Measurements from ENCODE around the gene ARF5. TPM values are rescaled to one million over a fixed set of nuclear protein-coding genes. Genes with fewer than 3 reads are reported as not detected.
A peak's percentile ranks its signal among the peaks of the same experiment; 100 is the strongest.

ARF5 gene
- polyA plus RNA-seq, 1 donor (not counting 4 experiments of a cell fraction or from before 2014, with no cell fraction given), result 274 TPM

DNA sequence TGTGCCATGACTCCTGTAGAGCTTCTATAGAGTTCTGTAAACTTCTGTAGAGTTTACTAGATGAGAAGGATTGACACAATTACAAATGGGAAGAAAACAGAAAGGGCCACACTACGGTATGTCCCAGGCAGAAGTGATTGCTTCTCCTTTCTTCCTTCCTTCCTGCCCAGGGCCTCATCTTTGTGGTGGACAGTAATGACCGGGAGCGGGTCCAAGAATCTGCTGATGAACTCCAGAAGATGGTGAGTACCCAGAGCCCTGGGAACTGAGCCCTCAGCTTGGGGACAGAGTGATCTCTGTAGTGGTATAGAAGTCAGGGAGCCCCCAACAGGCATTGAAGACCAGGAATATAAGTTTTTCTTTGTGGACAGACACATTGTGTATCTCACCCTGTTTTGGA lies 1.7 kb downstream of the ARF5 start:
- no peak for FAIRE-seq

DNA sequence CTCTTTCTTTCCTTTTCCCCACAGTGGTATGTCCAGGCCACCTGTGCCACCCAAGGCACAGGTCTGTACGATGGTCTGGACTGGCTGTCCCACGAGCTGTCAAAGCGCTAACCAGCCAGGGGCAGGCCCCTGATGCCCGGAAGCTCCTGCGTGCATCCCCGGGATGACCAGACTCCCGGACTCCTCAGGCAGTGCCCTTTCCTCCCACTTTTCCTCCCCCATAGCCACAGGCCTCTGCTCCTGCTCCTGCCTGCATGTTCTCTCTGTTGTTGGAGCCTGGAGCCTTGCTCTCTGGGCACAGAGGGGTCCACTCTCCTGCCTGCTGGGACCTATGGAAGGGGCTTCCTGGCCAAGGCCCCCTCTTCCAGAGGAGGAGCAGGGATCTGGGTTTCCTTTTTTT lies 3.0 kb downstream of the ARF5 start:
- no peaks in the 10 kb centered on the region for H4K20me1 ChIP-seq (ENCODE audit: control insufficient read depth, extremely low read depth, insufficient read depth, low read length)
- no peaks in the 10 kb centered on the region for H3K27me3 ChIP-seq (ENCODE audit: control insufficient read depth, extremely low read depth, insufficient read depth, low read length)
- dilution Hi-C loops (cut with MboI; ENCODE audit: extremely low pct_ligation_motif_present, low sequenced_read_pairs), result no loop called here
- no peak for TF ChIP-seq EZH2 (IDR thresholded peaks at IDR 0.05; ENCODE audit: low read length)
- TF ChIP-seq, protein P1, sequence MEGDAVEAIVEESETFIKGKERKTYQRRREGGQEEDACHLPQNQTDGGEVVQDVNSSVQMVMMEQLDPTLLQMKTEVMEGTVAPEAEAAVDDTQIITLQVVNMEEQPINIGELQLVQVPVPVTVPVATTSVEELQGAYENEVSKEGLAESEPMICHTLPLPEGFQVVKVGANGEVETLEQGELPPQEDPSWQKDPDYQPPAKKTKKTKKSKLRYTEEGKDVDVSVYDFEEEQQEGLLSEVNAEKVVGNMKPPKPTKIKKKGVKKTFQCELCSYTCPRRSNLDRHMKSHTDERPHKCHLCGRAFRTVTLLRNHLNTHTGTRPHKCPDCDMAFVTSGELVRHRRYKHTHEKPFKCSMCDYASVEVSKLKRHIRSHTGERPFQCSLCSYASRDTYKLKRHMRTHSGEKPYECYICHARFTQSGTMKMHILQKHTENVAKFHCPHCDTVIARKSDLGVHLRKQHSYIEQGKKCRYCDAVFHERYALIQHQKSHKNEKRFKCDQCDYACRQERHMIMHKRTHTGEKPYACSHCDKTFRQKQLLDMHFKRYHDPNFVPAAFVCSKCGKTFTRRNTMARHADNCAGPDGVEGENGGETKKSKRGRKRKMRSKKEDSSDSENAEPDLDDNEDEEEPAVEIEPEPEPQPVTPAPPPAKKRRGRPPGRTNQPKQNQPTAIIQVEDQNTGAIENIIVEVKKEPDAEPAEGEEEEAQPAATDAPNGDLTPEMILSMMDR (optimal IDR thresholded peaks at IDR 0.05 in 1 of 3, IDR thresholded peaks at IDR 0.05 in 1 of 3, conservative IDR thresholded peaks at IDR 0.05 in 1 of 3; ENCODE audit: extremely low read depth in 1 of 3, insufficient read depth in 2 of 3, low read length in 3 of 3), result no peak
- H3K9ac ChIP-seq (ENCODE audit: control insufficient read depth, extremely low read depth, insufficient read depth, low read length), result no peak overlapping the region
- H3K4me3 ChIP-seq (ENCODE audit: control insufficient read depth in 2 of 3, extremely low read depth in 1 of 3, insufficient read depth in 2 of 3, low read depth in 1 of 3, low read length in 3 of 3), result no peak overlapping the region
- FAIRE-seq (no peak), DNase-seq (ENCODE audit: low read depth, low spot score) (no peak)
- H2AFZ ChIP-seq (ENCODE audit: control insufficient read depth, low read length), result no peak overlapping the region
- no peaks in the 10 kb centered on the region for H3K9me1 ChIP-seq (ENCODE audit: control insufficient read depth, extremely low read depth, insufficient read depth, low read length)
- H3K4me1 ChIP-seq (ENCODE audit: control insufficient read depth, extremely low read depth, insufficient read depth, low read length), result peaks cover 15% of the 10 kb centered on the region
- no peak overlapping the region for H3K4me2 ChIP-seq (ENCODE audit: control insufficient read depth, extremely low read depth, insufficient read depth, low read depth, low read length)
- no peaks in the 10 kb centered on the region for H3K9me3 ChIP-seq (ENCODE audit: control insufficient read depth, low read depth, low read length)
- H3K79me2 ChIP-seq (ENCODE audit: control insufficient read depth, insufficient read depth, low read length), result peaks cover 16% of the 10 kb centered on the region
- peaks cover 9% of the 10 kb centered on the region in 2 experiments for H3K36me3 ChIP-seq (ENCODE audit: control insufficient read depth in 2 of 2, extremely low read depth in 1 of 2, insufficient read depth in 2 of 2, low read length in 2 of 2)
- no peak overlapping the region for H3K27ac ChIP-seq (ENCODE audit: control insufficient read depth, insufficient read depth, low read length)

More for the DNA sequence above, 1.7 kb downstream of the ARF5 start:
- Histone ChIP-seq H3K4me3 (ENCODE audit: control insufficient read depth in 2 of 3, extremely low read depth in 1 of 3, insufficient read depth in 2 of 3, low read depth in 1 of 3, low read length in 3 of 3) (no peak overlapping the region), H3K9me1 (ENCODE audit: control insufficient read depth, extremely low read depth, insufficient read depth, low read length) (no peaks in the 10 kb centered on the region), H3K79me2 (ENCODE audit: control insufficient read depth, insufficient read depth, low read length) (peaks cover 19% of the 10 kb centered on the region), H3K4me1 (ENCODE audit: control insufficient read depth, extremely low read depth, insufficient read depth, low read length) (peaks cover 22% of the 10 kb centered on the region), H3K27ac (ENCODE audit: control insufficient read depth, insufficient read depth, low read length) (no peak overlapping the region), H3K36me3 (ENCODE audit: control insufficient read depth in 2 of 2, extremely low read depth in 1 of 2, insufficient read depth in 2 of 2, low read length in 2 of 2) (peaks cover 9% of the 10 kb centered on the region in 2 experiments), H3K4me2 (ENCODE audit: control insufficient read depth, extremely low read depth, insufficient read depth, low read depth, low read length) (peak overlapping the region; percentile 86), H3K9me3 (ENCODE audit: control insufficient read depth, low read depth, low read length) (no peaks in the 10 kb centered on the region), H3K27me3 (ENCODE audit: control insufficient read depth, extremely low read depth, insufficient read depth, low read length) (no peaks in the 10 kb centered on the region), H3K9ac (ENCODE audit: control insufficient read depth, extremely low read depth, insufficient read depth, low read length) (peak overlapping the region; percentile 90), H2AFZ (ENCODE audit: control insufficient read depth, low read length) (no peak overlapping the region), H4K20me1 (ENCODE audit: control insufficient read depth, extremely low read depth, insufficient read depth, low read length) (no peaks in the 10 kb centered on the region)
- dilution Hi-C loops (cut with MboI; ENCODE audit: extremely low pct_ligation_motif_present, low sequenced_read_pairs), result no loop called here
- no peak for DNase-seq (ENCODE audit: low read depth, low spot score)
- no peak for TF ChIP-seq EZH2 (IDR thresholded peaks at IDR 0.05; ENCODE audit: low read length)
- TF ChIP-seq, protein P1 (optimal IDR thresholded peaks at IDR 0.05 in 1 of 3, IDR thresholded peaks at IDR 0.05 in 1 of 3, conservative IDR thresholded peaks at IDR 0.05 in 1 of 3; ENCODE audit: extremely low read depth in 1 of 3, insufficient read depth in 2 of 3, low read length in 3 of 3), result no peak

Data from keratinocyte (primary cell).